IMR-90 (cell line): ENCODE data around the gene PPP1R9A. TPM values are rescaled to one million over a fixed set of nuclear protein-coding genes. Genes with fewer than 3 reads are reported as not detected.

Experiments
- ATAC-seq: fragments of 200-7000 bp; cut with Tn5 transposase; 2 replicates; pipeline ENCODE4 v1.9.1; 2020; ENCODE audit warnings: low read depth, mild to moderate bottlenecking, moderate library complexity
- BruUV-seq: library from RNA; stranded (reverse); fragments of 400-500 nt; replicated peaks from 2 replicates; lab custom pipeline; 2021; lab: Mats Ljungman, UMichigan
- CTCF ChIA-PET: fragments of 300-600 bp; formaldehyde crosslinking; extraction: SDS; loops from one replicate; lab custom pipeline; 2021; ENCODE audit warnings: antibody characterized with exemption; lab: Yijun Ruan, JAX
- POLR2A ChIA-PET: fragments of 300-600 bp; sonication (Branson Sonifier 250); formaldehyde crosslinking; loops from one replicate; lab custom pipeline; 2022; ENCODE audit warnings: antibody characterized with exemption; ENCODE audit not compliant: unreplicated experiment; lab: Charles Lee
- DNase-seq: peaks from one replicate; pipeline ENCODE4 v3.0.0; 2013
- H2AFZ ChIP-seq: replicated peaks from 2 replicates; pipeline ENCODE3; 2013; ENCODE audit warnings: low read length, mild to moderate bottlenecking; ENCODE audit not compliant: poor library complexity
- H2AK5ac ChIP-seq: 2 replicates; pipeline ENCODE4 v1.6.1; 2013; ENCODE audit warnings: low read depth, low read length, inconsistent platforms
- H2AK9ac ChIP-seq: replicated peaks from 2 replicates; pipeline ENCODE3; 2013; ENCODE audit warnings: mild to moderate bottlenecking, low read depth, low read length, moderate library complexity; ENCODE audit not compliant: poor library complexity
- H2BK120ac ChIP-seq: 2 replicates; pipeline ENCODE4 v1.6.1; 2013; ENCODE audit warnings: low read depth, low read length, inconsistent platforms
- H2BK15ac ChIP-seq: 3 replicates; pipeline ENCODE4 v1.6.1; 2013; ENCODE audit warnings: low read depth, low read length, inconsistent platforms
- H2BK20ac ChIP-seq: 2 replicates; pipeline ENCODE4 v1.6.1; 2013; ENCODE audit warnings: low read depth, mild to moderate bottlenecking, inconsistent platforms, low read length, moderate library complexity
- H2BK5ac ChIP-seq: 2 replicates; pipeline ENCODE4 v1.6.1; 2013; ENCODE audit warnings: mild to moderate bottlenecking, low read depth, low read length, inconsistent platforms; ENCODE audit not compliant: poor library complexity, severe bottlenecking
- H3K14ac ChIP-seq: replicated peaks from 2 replicates; pipeline ENCODE4 v1.6.1; 2013; ENCODE audit warnings: low read depth, low read length, inconsistent platforms
- H3K18ac ChIP-seq: 2 replicates; pipeline ENCODE4 v1.6.1; 2013; ENCODE audit warnings: low read depth, low read length, control low read depth
- H3K23ac ChIP-seq: 2 replicates; pipeline ENCODE4 v1.6.1; 2013; ENCODE audit warnings: low read depth, low read length, inconsistent platforms
- H3K27ac ChIP-seq: 2 replicates; pipeline ENCODE4 v1.5.1; 2013; ENCODE audit warnings: mild to moderate bottlenecking, control low read depth, low read length; ENCODE audit not compliant: insufficient read depth
- H3K27me3 ChIP-seq: 2 replicates; pipeline ENCODE4 v1.6.1; 2013; ENCODE audit warnings: low read length; ENCODE audit not compliant: control insufficient read depth, insufficient read depth
- H3K36me3 ChIP-seq: 2 replicates; pipeline ENCODE4 v1.6.1; 2013; ENCODE audit warnings: low read length, mixed read lengths; ENCODE audit not compliant: control insufficient read depth, insufficient read depth
- H3K4ac ChIP-seq: 2 replicates; pipeline ENCODE4 v1.6.1; 2013; ENCODE audit warnings: low read depth, low read length, inconsistent platforms
- H3K4me1 ChIP-seq: 2 replicates; pipeline ENCODE4 v1.6.1; 2013; ENCODE audit warnings: low read length, mixed read lengths; ENCODE audit not compliant: control insufficient read depth, insufficient read depth
- H3K4me2 ChIP-seq: 2 replicates; pipeline ENCODE4 v1.6.1; 2013; ENCODE audit warnings: low read depth, mild to moderate bottlenecking, control low read depth, low read length, moderate library complexity
- H3K4me3 ChIP-seq: 2 replicates; pipeline ENCODE4 v1.5.1; 2013; ENCODE audit warnings: low read depth, mild to moderate bottlenecking, control low read depth, low read length, moderate library complexity; ENCODE audit not compliant: insufficient read depth
- H3K56ac ChIP-seq: 2 replicates; pipeline ENCODE4 v1.6.1; 2013; ENCODE audit warnings: low read length, inconsistent platforms; ENCODE audit not compliant: insufficient read depth; ENCODE audit errors: extremely low read depth
- H3K79me1 ChIP-seq, 2 experiments: 2 replicates each; pipeline ENCODE4 v1.6.1; 2013; ENCODE audit warnings: low read length in 2 of 2, inconsistent platforms in 1 of 2, low read depth in 1 of 2
- H3K9ac ChIP-seq: 2 replicates; pipeline ENCODE4 v1.6.1; 2013; ENCODE audit warnings: low read depth, low read length, control low read depth
- H3K9me1 ChIP-seq: 2 replicates; pipeline ENCODE4 v1.6.1; 2013; ENCODE audit warnings: low read length, inconsistent platforms; ENCODE audit not compliant: insufficient read depth
- H3K9me3 ChIP-seq: 2 replicates; pipeline ENCODE4 v1.6.1; 2013; ENCODE audit warnings: low read length; ENCODE audit not compliant: control insufficient read depth, insufficient read depth
- H4K20me1 ChIP-seq: 2 replicates; pipeline ENCODE4 v1.6.1; 2013; ENCODE audit warnings: low read length, inconsistent platforms; ENCODE audit not compliant: insufficient read depth
- H4K5ac ChIP-seq: 2 replicates; pipeline ENCODE4 v1.6.1; 2013; ENCODE audit warnings: mild to moderate bottlenecking, low read depth, low read length, control low read depth
- H4K8ac ChIP-seq, 2 experiments: 2 replicates each; pipeline ENCODE4 v1.6.1; 2013; ENCODE audit warnings: low read depth in 2 of 2, low read length in 2 of 2, control low read depth in 1 of 2, inconsistent platforms in 1 of 2
- H4K91ac ChIP-seq: 2 replicates; pipeline ENCODE4 v1.6.1; 2013; ENCODE audit warnings: low read depth, low read length, inconsistent platforms; ENCODE audit not compliant: insufficient read depth
- BHLHE40 ChIP-seq: fragments of 150-350 bp; IDR thresholded peaks from 2 replicates; pipeline ENCODE4 v1.6.1; 2016; ENCODE audit warnings: mild to moderate bottlenecking, low read depth, low read length
- CEBPB ChIP-seq: IDR thresholded peaks from 2 replicates; pipeline ENCODE4 v1.6.1; 2012; ENCODE audit warnings: low read depth, low read length, improper control_type of control experiment
- MXI1 ChIP-seq: IDR thresholded peaks from 2 replicates; pipeline ENCODE4 v1.6.1; 2012; ENCODE audit warnings: low read depth, mild to moderate bottlenecking, low read length, moderate library complexity, borderline replicate concordance
- NFE2L2 ChIP-seq: fragments of 150-350 bp; IDR thresholded peaks from 2 replicates; pipeline ENCODE4 v1.6.1; 2016; ENCODE audit warnings: low read depth, mild to moderate bottlenecking, low read length
- POLR2A ChIP-seq: IDR thresholded peaks from 2 replicates; pipeline ENCODE4 v1.6.1; 2012; ENCODE audit warnings: mild to moderate bottlenecking, low read depth, low read length
- RAD21 ChIP-seq: IDR thresholded peaks from 2 replicates; pipeline ENCODE4 v1.6.1; 2012; ENCODE audit warnings: low read length, improper control_type of control experiment
- RCOR1 ChIP-seq: IDR thresholded peaks from 2 replicates; pipeline ENCODE4 v1.6.1; 2012; ENCODE audit warnings: mild to moderate bottlenecking, low read length, improper control_type of control experiment; ENCODE audit not compliant: insufficient replicate concordance
- WGBS, 2 experiments: methylation state at CpG; one replicate each; pipeline versions ENCODE4 v1.1.5 to v1.1.7; 2013; ENCODE audit warnings: missing lambda C conversion rate in 2 of 2; ENCODE audit not compliant: insufficient read length in 1 of 2; ENCODE audit errors: extremely low coverage in 2 of 2; 5-methylcytosine and 5-hydroxymethylcytosine counted together
- dilution Hi-C: fragments of 300-500 bp; cut with HindIII; formaldehyde crosslinking; loops from one replicate; pipeline ENCODE4 v1.14.3; 2018; ENCODE audit warnings: low sequenced_read_pairs; ENCODE audit not compliant: unreplicated experiment
- in situ Hi-C: fragments of 300-500 bp; cut with MboI; formaldehyde crosslinking; loops from 3 replicates; pipeline ENCODE4 v1.14.3; 2019; ENCODE audit warnings: low sequenced_read_pairs, inconsistent platforms, mixed read lengths
- intact Hi-C: fragments of 100-400 bp; cut with micrococcal nuclease; formaldehyde crosslinking; loops from 2 replicates; pipeline ENCODE4 v1.10.0; 2022
- polyA plus RNA-seq, 3 experiments: library from polyadenylated mRNA; depleted of rRNA; stranded (reverse); fragments of >200 nt; gene quantifications; 2 replicates each; pipeline ENCODE4 v1.2.3, GENCODE V29; 2012; ENCODE audit warnings: low replicate concordance in 1 of 3
- total RNA-seq: library from RNA; depleted of rRNA; stranded (reverse); fragments of >200 nt; gene quantifications from 2 replicates; pipeline ENCODE4 v1.2.3, GENCODE V29; 2012
- TF ChIP-seq, protein P1 (sequence below): fragments of 150-350 bp; IDR thresholded peaks from 2 replicates; pipeline ENCODE4 v1.6.1; 2017; ENCODE audit warnings: mild to moderate bottlenecking, antibody characterized with exemption, low read length, low read depth

The PPP1R9A gene
- total and polyA plus RNA-seq, 2 of the 4 experiments (the other 2 are of a cell fraction) = not detected

DNA sequence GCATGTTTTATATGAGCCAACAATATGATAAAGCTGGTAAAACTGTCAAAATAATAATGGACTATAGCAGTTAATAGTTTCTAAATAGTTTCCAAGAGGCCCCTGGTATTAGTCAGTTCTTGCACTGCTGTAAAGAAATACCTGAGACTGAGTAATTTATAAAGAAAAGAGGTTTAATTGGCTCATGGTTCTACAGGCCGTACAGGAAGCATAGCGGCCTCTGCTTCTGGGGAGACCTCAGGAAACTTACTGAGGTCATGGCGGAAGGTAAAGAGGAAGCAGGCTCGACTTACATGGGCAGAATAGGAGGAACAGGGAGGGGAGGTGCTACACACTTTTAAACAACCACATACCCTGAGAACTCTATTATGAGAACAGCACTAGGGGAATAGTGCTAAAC lies 104.6 kb downstream of the PPP1R9A start:
- no peak overlapping the region for H2AK5ac ChIP-seq
- H2AFZ ChIP-seq = no peak overlapping the region
- no peak for TF ChIP-seq RCOR1
- TF ChIP-seq BHLHE40 = no peak
- no peak for TF ChIP-seq NFE2L2
- no peak for TF ChIP-seq CEBPB
- no peak for TF ChIP-seq POLR2A
- TF ChIP-seq, protein P1, sequence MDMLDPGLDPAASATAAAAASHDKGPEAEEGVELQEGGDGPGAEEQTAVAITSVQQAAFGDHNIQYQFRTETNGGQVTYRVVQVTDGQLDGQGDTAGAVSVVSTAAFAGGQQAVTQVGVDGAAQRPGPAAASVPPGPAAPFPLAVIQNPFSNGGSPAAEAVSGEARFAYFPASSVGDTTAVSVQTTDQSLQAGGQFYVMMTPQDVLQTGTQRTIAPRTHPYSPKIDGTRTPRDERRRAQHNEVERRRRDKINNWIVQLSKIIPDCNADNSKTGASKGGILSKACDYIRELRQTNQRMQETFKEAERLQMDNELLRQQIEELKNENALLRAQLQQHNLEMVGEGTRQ = no peak
- no peak for TF ChIP-seq MXI1
- no peak for TF ChIP-seq RAD21
- H3K56ac ChIP-seq = no peak overlapping the region
- no peak overlapping the region for H3K9ac ChIP-seq
- H2BK5ac ChIP-seq = no peak overlapping the region
- no peaks in the 10 kb centered on the region for H3K79me1 ChIP-seq
- H2BK15ac ChIP-seq = no peak overlapping the region
- no peak overlapping the region for H3K4ac ChIP-seq
- in situ Hi-C loops = no loop called here
- no peaks in the 10 kb centered on the region for H3K4me1 ChIP-seq
- DNase-seq (no peak), ATAC-seq (no peak)
- H3K23ac ChIP-seq = no peak overlapping the region
- H3K4me3 ChIP-seq = no peak overlapping the region
- H3K27ac ChIP-seq = no peak overlapping the region
- no peak overlapping the region for H2BK120ac ChIP-seq
- intact Hi-C loops = no loop called here
- H3K9me3 ChIP-seq = no peaks in the 10 kb centered on the region
- H4K91ac ChIP-seq = no peak overlapping the region
- no peaks in the 10 kb centered on the region for H3K9me1 ChIP-seq
- dilution Hi-C loops = no loop called here
- CTCF ChIA-PET = interaction anchor here (1.3 kb wide), 1 partner anchor 14 kb away, joined by 3 read pairs; no protein-coding TSS in a partner anchor
- no peak overlapping the region for H2BK20ac ChIP-seq
- H2AK9ac ChIP-seq = no peak overlapping the region
- H3K14ac ChIP-seq = no peak overlapping the region
- no peak overlapping the region for H4K8ac ChIP-seq
- no peak overlapping the region for H3K18ac ChIP-seq
- POLR2A ChIA-PET = no interaction called here
- no peak overlapping the region for H4K5ac ChIP-seq
- no peaks in the 10 kb centered on the region for H3K27me3 ChIP-seq
- H3K4me2 ChIP-seq = no peak overlapping the region
- no peaks in the 10 kb centered on the region for H4K20me1 ChIP-seq
- BruUV-seq = no TSS peak
- H3K36me3 ChIP-seq = no peaks in the 10 kb centered on the region
- no CpG with 5 or more reads among the region's 4 CpGs for WGBS, 2 experiments
